ENCODE measurements around the gene FGGY. TPM values are rescaled to one million over a fixed set of nuclear protein-coding genes. Genes with fewer than 3 reads are reported as not detected.
"Not testable (repeated sequence)": the region's sequence is repeated elsewhere in the genome, so short reads cannot be mapped to it uniquely, and the experiment has no call there.

FGGY gene
- total RNA-seq, 1 donor from 2014 or later, result 34.4 TPM

GRCh38 chr1:59579222-59579621 lies 282.3 kb downstream of the FGGY start:
- DNase-seq (ENCODE audit: low spot score), result no peak

DNA sequence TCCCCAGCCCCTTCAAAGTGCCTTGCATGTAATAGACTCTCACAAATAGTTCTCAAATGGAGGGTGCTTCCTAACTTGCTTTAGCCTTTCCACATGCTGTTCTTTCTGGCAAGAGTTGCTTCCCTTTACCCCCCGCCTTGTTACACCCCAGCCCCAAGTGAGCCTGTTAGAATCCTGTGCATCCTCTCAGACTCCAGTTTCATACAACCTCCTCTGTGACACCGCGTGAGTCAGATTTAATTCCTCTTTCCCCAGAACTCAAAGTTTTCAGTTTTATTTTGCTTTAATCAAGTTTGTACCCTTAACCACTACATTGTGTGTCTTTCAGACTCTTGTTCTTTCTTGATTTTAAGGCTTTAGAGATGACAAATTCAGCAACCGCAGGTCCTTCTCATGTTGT lies 283.4 kb downstream of the FGGY start:
- DNase-seq (ENCODE audit: low spot score), result no peak

DNA sequence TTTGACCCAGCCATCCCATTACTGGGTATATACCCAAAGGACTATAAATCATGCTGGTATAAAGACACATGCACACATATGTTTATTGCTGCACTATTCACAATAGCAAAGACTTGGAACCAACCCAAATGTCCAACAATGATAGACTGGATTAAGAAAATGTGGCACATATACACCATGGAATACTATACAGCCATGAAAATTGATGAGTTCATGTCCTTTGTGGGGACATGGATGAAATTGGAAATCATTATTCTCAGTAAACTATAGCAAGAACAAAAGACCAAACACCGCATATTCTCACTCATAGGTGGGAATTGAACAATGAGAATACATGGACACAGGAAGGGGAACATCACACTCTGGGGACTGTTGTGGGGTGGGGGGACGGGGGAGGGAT lies 295.5 kb downstream of the FGGY start:
- not testable (repeated sequence) for DNase-seq (ENCODE audit: low spot score)

GRCh38 chr1:59592924-59593323 lies 296.0 kb downstream of the FGGY start:
- DNase-seq (ENCODE audit: low spot score), result no peak

GRCh38 chr1:59593798-59594790 lies 297.2 kb downstream of the FGGY start:
- no peak for DNase-seq (ENCODE audit: low spot score)

DNA sequence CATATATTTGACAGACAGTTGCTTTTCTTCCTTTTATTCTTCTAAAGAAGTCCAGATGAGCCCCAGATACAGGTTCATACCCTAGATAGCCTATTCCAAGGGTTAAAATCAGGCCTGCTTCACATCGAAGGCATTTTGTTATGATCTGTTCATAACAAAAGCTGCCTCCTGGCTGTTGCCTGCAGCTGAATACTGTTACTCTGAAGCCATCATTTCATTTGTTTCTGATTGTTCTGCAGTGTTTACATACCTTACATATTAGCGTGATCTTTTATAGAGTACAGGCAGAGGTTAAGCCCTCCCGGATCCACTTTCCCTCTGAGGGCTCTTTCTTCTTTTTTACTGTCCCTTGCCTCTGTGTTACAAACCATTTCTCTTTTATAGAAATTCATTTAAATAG lies 298.9 kb downstream of the FGGY start:
- peak; percentile 53 for DNase-seq (ENCODE audit: low spot score)

DNA sequence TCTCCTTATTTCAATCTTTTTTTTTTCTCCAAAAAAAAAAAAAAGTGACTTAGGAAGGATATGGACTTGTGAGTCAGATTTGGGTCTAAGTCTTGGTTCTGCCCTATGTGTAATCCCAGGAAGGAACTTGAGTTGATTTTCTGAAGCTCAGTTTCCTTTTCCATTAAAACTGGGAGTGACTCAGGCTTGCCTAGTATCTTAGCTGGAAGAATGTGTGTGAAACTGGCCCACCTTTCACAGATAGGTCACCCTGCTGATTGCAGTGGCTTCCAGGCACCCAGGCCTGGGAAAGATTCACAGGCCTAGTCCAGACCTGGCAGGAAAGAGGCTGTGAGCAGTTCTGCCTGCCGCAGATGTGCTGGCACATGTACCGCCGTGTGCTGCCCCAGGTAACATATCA lies 299.5 kb downstream of the FGGY start:
- peak; percentile 33 for DNase-seq (ENCODE audit: low spot score)

DNA sequence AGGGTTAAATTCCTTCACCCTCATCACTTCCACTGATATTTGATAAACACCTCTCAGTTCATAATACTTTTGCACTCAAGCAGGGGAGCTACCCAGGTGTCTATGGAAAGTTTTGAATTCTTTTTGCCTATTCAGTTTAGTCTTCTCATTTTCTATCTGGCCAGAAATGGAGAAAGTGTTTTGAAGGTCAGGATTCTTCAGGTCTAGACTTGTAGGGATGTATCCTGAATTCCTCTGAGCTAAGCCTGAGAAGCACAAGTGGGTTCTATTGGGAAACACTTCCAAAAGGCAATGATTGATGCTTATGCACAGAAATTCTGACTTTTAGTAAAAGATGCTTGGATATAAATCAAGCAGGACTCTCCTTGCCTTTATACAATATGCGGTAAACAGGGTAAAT lies 300.1 kb downstream of the FGGY start:
- DNase-seq (ENCODE audit: low spot score), result no peak

- no peak for DNase-seq (ENCODE audit: low spot score)
Observed at GRCh38 chr1:59597420-59598119, 300.7 kb downstream of the FGGY start.

GRCh38 chr1:59598120-59598440 lies 301.2 kb downstream of the FGGY start:
- DNase-seq (ENCODE audit: low spot score), result peak; percentile 22

DNA sequence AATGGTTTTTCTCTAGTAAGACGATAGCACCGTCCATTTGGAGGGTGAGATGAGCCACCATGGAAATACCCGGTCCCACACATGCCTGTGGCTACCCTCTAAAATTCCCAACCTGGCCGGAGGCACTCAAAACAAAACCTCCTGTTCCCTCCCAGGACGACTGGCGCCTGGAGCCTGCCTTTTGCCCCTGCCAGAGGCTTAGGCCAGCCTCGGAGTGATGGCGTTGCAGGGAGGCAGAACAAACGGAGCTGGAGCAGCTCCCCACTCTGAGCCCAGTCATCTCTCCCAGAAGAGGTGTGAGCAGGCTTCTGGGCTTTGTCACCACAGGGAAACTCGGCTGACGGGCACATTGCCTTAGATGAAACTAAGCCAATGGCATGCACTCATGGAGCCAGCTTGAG lies 304.1 kb downstream of the FGGY start:
- peak; percentile 45 for DNase-seq (ENCODE audit: low spot score)

GRCh38 chr1:59601811-59602210 lies 304.9 kb downstream of the FGGY start:
- no peak for DNase-seq (ENCODE audit: low spot score)

- no peak for DNase-seq (ENCODE audit: low spot score)
Observed at GRCh38 chr1:59604191-59604590, 307.3 kb downstream of the FGGY start.

- no peak for DNase-seq (ENCODE audit: low spot score)
Observed at GRCh38 chr1:59605184-59605583, 308.3 kb downstream of the FGGY start.

DNA sequence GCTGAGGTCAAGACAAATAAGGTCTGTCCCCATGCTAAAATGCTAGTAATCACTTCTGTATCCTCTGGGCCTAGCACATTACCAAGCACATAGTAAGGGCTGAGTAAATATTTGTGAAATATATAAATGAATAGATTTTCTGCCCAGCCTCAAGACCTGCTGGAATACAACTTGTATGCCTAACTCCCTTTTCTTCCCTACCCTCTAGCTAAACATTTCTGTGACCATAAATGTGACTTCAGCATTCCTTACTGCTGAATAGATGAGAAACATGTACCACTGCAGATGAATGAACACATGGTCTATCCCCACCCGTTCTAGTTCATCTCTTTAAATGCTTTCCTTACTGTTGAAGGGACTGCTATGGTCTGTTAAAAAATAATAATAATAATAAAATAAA lies 308.9 kb downstream of the FGGY start:
- no peak for DNase-seq (ENCODE audit: low spot score)

GRCh38 chr1:59609245-59609644 lies 312.4 kb downstream of the FGGY start:
- no peak for DNase-seq (ENCODE audit: low spot score)

GRCh38 chr1:59610499-59610898 lies 313.6 kb downstream of the FGGY start:
- DNase-seq (ENCODE audit: low spot score), result not testable (repeated sequence)

- no peak for DNase-seq (ENCODE audit: low spot score)
Observed at GRCh38 chr1:59617434-59617833, 320.5 kb downstream of the FGGY start.

DNA sequence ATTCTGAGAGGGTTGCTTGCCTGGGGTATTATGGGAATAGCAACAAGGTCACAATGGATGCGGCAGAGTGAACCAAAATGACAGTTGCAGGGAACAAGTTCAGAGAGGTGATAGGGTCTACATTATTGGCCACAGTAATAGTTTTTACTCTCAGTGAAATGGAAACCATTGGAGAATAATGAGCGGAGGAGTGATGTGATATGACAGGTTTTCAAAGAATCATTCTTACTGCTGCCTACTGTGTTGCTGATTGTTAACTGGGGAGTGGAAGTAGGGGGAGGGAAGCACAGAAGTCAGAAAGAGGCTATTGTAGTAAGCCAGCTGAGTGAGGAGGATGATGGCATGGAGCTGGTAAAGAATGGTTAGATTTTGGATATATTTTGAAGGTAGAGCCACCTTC lies 322.7 kb downstream of the FGGY start:
- DNase-seq (ENCODE audit: low spot score), result no peak

GRCh38 chr1:59625384-59625783 lies 328.5 kb downstream of the FGGY start:
- DNase-seq (ENCODE audit: low spot score), result peak; percentile 80

DNA sequence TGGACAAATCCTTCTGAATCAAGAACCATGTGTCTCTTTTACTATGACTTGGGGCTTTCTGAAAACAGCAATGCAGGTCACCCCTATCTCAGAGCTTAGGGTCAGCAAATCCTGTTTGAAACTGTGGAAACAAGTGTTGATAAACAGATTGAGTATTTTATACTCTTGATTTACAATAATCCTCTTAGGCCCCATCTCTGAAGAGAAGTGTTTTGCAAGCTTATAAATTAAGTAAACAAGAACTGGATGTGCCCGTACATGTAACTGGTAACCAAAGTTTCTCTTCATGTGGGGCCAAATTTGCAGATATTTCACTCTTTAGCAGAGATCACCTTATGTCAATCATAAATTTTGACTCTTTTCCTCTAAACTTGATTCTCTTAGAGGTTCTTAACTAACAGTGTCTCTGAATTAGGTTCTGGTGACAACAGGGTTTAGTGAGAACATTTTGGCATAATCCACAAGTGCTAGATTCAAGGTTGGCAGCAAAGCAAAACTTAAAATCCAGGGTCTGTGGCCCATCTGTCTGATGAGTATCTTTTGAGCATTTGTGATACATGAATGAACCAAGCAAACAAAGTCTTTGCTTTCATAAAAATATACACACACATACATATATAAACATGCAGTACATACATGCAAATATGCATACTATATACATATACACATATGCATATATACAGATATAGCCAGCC lies 334.8 kb downstream of the FGGY start:
- peak; percentile 46 for DNase-seq (ENCODE audit: low spot score)

GRCh38 chr1:59635097-59635496 lies 338.2 kb downstream of the FGGY start:
- DNase-seq (ENCODE audit: low spot score), result no peak

Measured in umbilical cord (tissue), 2 donors.